GM23338 (cell line): ENCODE measurements around the gene C14orf132. TPM values are rescaled to one million over a fixed set of nuclear protein-coding genes. Genes with fewer than 3 reads are reported as not detected.

Source experiments
- ATAC-seq: fragments of 200-7000 bp; cut with Tn5 transposase; 3 replicates; pipeline ENCODE4 v1.9.1; 2020
- DNase-seq: peaks from one replicate; pipeline ENCODE4 v3.0.0-alpha.2; 2015; ENCODE audit warnings: low spot score
- H2AFZ ChIP-seq: fragments of 200-600 bp; sonication (generic); 2 replicates; pipeline ENCODE4 v1.8.0; 2016; ENCODE audit warnings: antibody characterized with exemption, mild to moderate bottlenecking, moderate library complexity
- H3F3A ChIP-seq: fragments of 200-600 bp; sonication (generic); replicated peaks from 2 replicates; pipeline ENCODE4 v1.8.0; 2017; ENCODE audit warnings: antibody characterized with exemption, mixed run types, low read depth
- H3K27ac ChIP-seq: fragments of 200-600 bp; sonication (generic); 2 replicates; pipeline ENCODE4 v1.6.1; 2016; ENCODE audit warnings: low read depth
- H3K27me3 ChIP-seq: fragments of 200-600 bp; sonication (generic); 2 replicates; pipeline ENCODE4 v1.8.0; 2016; ENCODE audit warnings: mild to moderate bottlenecking, mixed run types, moderate library complexity; ENCODE audit not compliant: insufficient read depth
- H3K36me3 ChIP-seq: fragments of 200-600 bp; sonication (generic); 2 replicates; pipeline ENCODE4 v1.8.0; 2016; ENCODE audit warnings: mild to moderate bottlenecking; ENCODE audit not compliant: insufficient read depth
- H3K4me1 ChIP-seq: fragments of 200-600 bp; sonication (generic); 2 replicates; pipeline ENCODE4 v1.8.0; 2016; ENCODE audit warnings: mild to moderate bottlenecking, moderate library complexity; ENCODE audit not compliant: insufficient read depth
- H3K4me2 ChIP-seq: fragments of 200-600 bp; sonication (generic); 2 replicates; pipeline ENCODE4 v1.7.1; 2017; ENCODE audit warnings: mixed run types
- H3K4me3 ChIP-seq: fragments of 200-600 bp; sonication (generic); 2 replicates; pipeline ENCODE4 v1.6.1; 2016; ENCODE audit warnings: mixed run types
- H3K79me2 ChIP-seq: fragments of 200-600 bp; sonication (generic); replicated peaks from 2 replicates; pipeline ENCODE4 v1.8.0; 2017; ENCODE audit warnings: mild to moderate bottlenecking; ENCODE audit not compliant: insufficient read depth
- H3K9me2 ChIP-seq: fragments of 200-600 bp; sonication (generic); 2 replicates; pipeline ENCODE4 v1.8.0; 2017; ENCODE audit not compliant: insufficient read depth
- H4K20me1 ChIP-seq: fragments of 200-600 bp; sonication (generic); replicated peaks from 2 replicates; pipeline ENCODE4 v1.8.0; 2017; ENCODE audit warnings: mild to moderate bottlenecking; ENCODE audit not compliant: insufficient read depth
- H3K27ac Mint-ChIP-seq: 2 replicates; pipeline ENCODE4 v1.8.0; 2020; ENCODE audit warnings: inconsistent platforms, mild to moderate bottlenecking, moderate library complexity, mixed read lengths
- H3K27me3 Mint-ChIP-seq: 3 replicates; pipeline ENCODE4 v1.8.0; 2022; ENCODE audit warnings: low read depth, mild to moderate bottlenecking, moderate library complexity, mixed read lengths, inconsistent platforms; ENCODE audit not compliant: insufficient read depth, poor library complexity
- H3K36me3 Mint-ChIP-seq: 3 replicates; pipeline ENCODE4 v1.8.0; 2021; ENCODE audit warnings: low read depth, mild to moderate bottlenecking, inconsistent platforms, moderate library complexity, mixed read lengths
- H3K4me1 Mint-ChIP-seq: 3 replicates; pipeline ENCODE4 v1.8.0; 2020; ENCODE audit warnings: mild to moderate bottlenecking, inconsistent platforms, mixed read lengths
- H3K4me3 Mint-ChIP-seq: 3 replicates; pipeline ENCODE4 v1.8.0; 2021; ENCODE audit warnings: moderate library complexity, mild to moderate bottlenecking, inconsistent platforms, mixed read lengths
- H3K9me3 Mint-ChIP-seq: 3 replicates; pipeline ENCODE4 v1.8.0; 2020; ENCODE audit warnings: moderate library complexity, mild to moderate bottlenecking, inconsistent platforms, mixed read lengths
- CREB1 ChIP-seq: fragments of 250-450 bp; sonication (Bioruptor Pico); IDR thresholded peaks from 2 replicates; pipeline ENCODE4 v1.5.0; 2020; ENCODE audit warnings: low read depth, mild to moderate bottlenecking, moderate library complexity
- EZH2phosphoT487 ChIP-seq: fragments of 200-600 bp; sonication (generic); IDR thresholded peaks from one replicate; pipeline ENCODE4 v1.8.1; 2018; ENCODE audit warnings: antibody characterized with exemption; ENCODE audit not compliant: unreplicated experiment
- JUNB ChIP-seq: IDR thresholded peaks from one replicate; pipeline ENCODE4 v1.6.1; 2016; ENCODE audit warnings: antibody characterized with exemption; ENCODE audit not compliant: unreplicated experiment
- ZNF114 ChIP-seq: fragments of 250-450 bp; sonication (Bioruptor Pico); IDR thresholded peaks from 2 replicates; pipeline ENCODE4 v1.5.0; 2020; ENCODE audit warnings: mild to moderate bottlenecking, moderate library complexity
- polyA plus RNA-seq: library from polyadenylated mRNA; unstranded; fragments of >200 nt; fragmentation: Nextera tagmentation; extraction: Ambion mirVana; gene quantifications from 2 replicates; pipeline ENCODE4 v1.2.1, GENCODE V29; 2016
- total RNA-seq: library from RNA; depleted of rRNA; stranded (reverse); fragments of >200 nt; shearing (Covaris generic); gene quantifications from 2 replicates; pipeline ENCODE4 v1.2.3, GENCODE V29; 2014
- TF ChIP-seq, protein P1 (sequence below): fragments of 250-450 bp; sonication (Bioruptor Pico); IDR thresholded peaks from 2 replicates; pipeline ENCODE4 v1.5.0; 2020; ENCODE audit warnings: mild to moderate bottlenecking, moderate library complexity
- TF ChIP-seq, protein P2 (sequence below): IDR thresholded peaks from 2 replicates; pipeline ENCODE4 v1.6.1; 2016; ENCODE audit warnings: antibody characterized with exemption

C14orf132 gene
- total and polyA plus RNA-seq, 2 experiments from 2014 or later = 13.8 to 16.2 TPM

DNA sequence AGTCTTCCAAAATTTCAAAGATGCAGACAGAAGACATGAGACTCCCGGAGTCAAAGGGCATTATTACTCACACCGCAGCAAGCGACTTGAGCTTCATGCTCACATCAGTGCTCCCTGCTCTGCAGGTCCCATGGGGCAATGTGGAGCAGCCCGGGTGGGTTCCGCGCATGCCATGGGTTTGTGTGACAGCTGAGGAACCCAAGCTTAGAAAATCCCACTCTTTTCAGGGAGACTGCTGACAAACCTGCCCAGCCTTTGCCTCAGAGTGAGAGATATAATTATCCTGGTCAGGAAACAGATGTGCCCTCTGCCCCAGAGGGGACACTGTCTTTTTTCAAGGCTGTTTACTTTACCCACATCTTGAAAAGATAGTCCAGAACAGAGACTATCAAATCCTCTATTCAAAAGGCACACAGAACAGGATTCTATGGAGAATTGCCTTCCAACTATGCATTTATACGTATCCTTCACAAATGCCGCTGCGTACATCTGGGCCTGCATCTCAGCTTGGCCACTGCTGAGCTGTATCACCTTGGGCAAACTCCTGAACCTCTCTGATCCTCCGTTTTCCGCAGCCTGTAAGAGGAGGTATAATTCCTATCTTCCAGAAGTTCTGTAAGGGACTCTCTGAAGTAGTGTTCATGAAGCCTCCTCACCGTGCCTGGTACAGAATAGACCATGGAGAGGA lies 16.0 kb downstream of the C14orf132 start (continued):
- TF ChIP-seq, protein P1, sequence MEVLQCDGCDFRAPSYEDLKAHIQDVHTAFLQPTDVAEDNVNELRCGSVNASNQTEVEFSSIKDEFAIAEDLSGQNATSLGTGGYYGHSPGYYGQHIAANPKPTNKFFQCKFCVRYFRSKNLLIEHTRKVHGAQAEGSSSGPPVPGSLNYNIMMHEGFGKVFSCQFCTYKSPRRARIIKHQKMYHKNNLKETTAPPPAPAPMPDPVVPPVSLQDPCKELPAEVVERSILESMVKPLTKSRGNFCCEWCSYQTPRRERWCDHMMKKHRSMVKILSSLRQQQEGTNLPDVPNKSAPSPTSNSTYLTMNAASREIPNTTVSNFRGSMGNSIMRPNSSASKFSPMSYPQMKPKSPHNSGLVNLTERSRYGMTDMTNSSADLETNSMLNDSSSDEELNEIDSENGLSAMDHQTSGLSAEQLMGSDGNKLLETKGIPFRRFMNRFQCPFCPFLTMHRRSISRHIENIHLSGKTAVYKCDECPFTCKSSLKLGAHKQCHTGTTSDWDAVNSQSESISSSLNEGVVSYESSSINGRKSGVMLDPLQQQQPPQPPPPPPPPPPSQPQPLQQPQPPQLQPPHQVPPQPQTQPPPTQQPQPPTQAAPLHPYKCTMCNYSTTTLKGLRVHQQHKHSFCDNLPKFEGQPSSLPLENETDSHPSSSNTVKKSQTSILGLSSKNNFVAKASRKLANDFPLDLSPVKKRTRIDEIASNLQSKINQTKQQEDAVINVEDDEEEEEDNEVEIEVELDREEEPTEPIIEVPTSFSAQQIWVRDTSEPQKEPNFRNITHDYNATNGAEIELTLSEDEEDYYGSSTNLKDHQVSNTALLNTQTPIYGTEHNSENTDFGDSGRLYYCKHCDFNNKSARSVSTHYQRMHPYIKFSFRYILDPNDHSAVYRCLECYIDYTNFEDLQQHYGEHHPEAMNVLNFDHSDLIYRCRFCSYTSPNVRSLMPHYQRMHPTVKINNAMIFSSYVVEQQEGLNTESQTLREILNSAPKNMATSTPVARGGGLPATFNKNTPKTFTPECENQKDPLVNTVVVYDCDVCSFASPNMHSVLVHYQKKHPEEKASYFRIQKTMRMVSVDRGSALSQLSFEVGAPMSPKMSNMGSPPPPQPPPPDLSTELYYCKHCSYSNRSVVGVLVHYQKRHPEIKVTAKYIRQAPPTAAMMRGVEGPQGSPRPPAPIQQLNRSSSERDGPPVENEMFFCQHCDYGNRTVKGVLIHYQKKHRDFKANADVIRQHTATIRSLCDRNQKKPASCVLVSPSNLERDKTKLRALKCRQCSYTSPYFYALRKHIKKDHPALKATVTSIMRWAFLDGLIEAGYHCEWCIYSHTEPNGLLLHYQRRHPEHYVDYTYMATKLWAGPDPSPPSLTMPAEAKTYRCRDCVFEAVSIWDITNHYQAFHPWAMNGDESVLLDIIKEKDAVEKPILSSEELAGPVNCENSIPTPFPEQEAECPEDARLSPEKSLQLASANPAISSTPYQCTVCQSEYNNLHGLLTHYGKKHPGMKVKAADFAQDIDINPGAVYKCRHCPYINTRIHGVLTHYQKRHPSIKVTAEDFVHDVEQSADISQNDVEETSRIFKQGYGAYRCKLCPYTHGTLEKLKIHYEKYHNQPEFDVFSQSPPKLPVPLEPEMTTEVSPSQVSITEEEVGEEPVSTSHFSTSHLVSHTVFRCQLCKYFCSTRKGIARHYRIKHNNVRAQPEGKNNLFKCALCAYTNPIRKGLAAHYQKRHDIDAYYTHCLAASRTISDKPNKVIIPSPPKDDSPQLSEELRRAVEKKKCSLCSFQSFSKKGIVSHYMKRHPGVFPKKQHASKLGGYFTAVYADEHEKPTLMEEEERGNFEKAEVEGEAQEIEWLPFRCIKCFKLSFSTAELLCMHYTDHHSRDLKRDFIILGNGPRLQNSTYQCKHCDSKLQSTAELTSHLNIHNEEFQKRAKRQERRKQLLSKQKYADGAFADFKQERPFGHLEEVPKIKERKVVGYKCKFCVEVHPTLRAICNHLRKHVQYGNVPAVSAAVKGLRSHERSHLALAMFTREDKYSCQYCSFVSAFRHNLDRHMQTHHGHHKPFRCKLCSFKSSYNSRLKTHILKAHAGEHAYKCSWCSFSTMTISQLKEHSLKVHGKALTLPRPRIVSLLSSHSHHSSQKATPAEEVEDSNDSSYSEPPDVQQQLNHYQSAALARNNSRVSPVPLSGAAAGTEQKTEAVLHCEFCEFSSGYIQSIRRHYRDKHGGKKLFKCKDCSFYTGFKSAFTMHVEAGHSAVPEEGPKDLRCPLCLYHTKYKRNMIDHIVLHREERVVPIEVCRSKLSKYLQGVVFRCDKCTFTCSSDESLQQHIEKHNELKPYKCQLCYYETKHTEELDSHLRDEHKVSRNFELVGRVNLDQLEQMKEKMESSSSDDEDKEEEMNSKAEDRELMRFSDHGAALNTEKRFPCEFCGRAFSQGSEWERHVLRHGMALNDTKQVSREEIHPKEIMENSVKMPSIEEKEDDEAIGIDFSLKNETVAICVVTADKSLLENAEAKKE (CRISPR knock-in tag) = no peak
- TF ChIP-seq ZNF114 (CRISPR knock-in tag) (no peak), EZH2phosphoT487 (no peak), JUNB (no peak)
- TF ChIP-seq, protein P2, sequence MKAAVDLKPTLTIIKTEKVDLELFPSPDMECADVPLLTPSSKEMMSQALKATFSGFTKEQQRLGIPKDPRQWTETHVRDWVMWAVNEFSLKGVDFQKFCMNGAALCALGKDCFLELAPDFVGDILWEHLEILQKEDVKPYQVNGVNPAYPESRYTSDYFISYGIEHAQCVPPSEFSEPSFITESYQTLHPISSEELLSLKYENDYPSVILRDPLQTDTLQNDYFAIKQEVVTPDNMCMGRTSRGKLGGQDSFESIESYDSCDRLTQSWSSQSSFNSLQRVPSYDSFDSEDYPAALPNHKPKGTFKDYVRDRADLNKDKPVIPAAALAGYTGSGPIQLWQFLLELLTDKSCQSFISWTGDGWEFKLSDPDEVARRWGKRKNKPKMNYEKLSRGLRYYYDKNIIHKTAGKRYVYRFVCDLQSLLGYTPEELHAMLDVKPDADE = no peak

DNA sequence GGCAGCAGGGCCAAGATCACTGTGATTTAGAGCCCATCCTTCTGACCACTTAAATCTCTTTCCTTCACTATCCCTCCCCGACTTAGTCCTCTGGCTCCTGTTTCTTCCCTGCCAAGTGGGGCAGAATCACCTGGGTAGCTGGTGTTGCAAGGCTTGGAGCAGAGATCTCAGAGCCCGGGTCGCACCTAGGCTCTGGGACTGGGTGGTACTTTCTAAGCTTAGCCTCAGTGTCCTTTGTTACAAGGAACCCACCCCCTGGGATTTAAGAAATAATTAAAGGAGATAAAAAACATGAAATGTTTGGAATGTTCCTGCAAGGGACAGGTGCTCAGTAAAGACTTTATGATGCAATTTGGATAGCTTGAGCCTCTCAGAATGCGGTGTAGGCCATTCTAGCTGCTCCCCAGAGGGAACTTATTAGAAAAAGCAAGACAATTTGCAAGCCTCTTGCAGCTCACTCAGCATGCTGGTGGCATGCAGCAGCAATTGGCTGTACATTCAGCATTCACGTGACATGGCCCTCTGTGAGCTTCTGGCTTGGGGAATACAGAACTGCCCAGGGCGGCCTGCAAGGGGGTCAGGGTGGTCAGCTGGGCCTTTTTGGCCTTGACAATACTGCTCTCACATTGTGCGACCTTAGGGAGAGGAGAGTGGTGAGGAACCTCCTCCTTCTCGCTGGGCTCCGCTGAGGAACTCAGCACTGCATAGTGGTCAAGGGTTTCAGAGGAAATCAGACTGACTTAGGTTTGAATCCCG lies 16.8 kb downstream of the C14orf132 start:
- H3K27me3 Mint-ChIP-seq = peaks cover 12% of the 10 kb centered on the region
- DNase-seq (no peak), ATAC-seq (no peak)
- no peaks in the 10 kb centered on the region; the same call in 1 of the 2 replicates for H3K9me2 ChIP-seq
- peaks cover 9% of the 10 kb centered on the region for H4K20me1 ChIP-seq
- H3K79me2 ChIP-seq = no peaks in the 10 kb centered on the region
- no peaks in the 10 kb centered on the region for H3K27me3 ChIP-seq
- H3K4me1 ChIP-seq = 0 out of 2 replicates have a peak, but pooled peaks cover 4% of the 10 kb centered on the region
- 0 out of 2 replicates have a peak overlapping the region, but pooled peaks have one; percentile 10 for H3K27ac Mint-ChIP-seq
- H2AFZ ChIP-seq = no peak overlapping the region
- no peak overlapping the region for H3K4me3 ChIP-seq
- no peaks in the 10 kb centered on the region for H3K9me3 Mint-ChIP-seq
- H3K4me2 ChIP-seq = no peak overlapping the region
- no peak overlapping the region for H3K27ac ChIP-seq
- H3K4me1 Mint-ChIP-seq = peaks cover 4% of the 10 kb centered on the region
- no peak overlapping the region for H3K4me3 Mint-ChIP-seq
- H3F3A ChIP-seq = no peaks in the 10 kb centered on the region
- no peaks in the 10 kb centered on the region; the same call in 2 of the 3 replicates for H3K36me3 Mint-ChIP-seq
- no peaks in the 10 kb centered on the region for H3K36me3 ChIP-seq
- TF ChIP-seq, protein P1 (CRISPR knock-in tag) = no peak
- no peak for TF ChIP-seq ZNF114 (CRISPR knock-in tag)
- no peak for TF ChIP-seq CREB1 (CRISPR knock-in tag)
- TF ChIP-seq JUNB = no peak
